Amniotic epithelial cell (primary cell): ENCODE data around the gene TFIP11.

ENCODE experiments used
- DNase-seq: peaks from one replicate; pipeline ENCODE4 v3.0.0-alpha.2; 2010; ENCODE audit warnings: low read depth

Gene TFIP11

GRCh38 chr22:26479043-26479791 lies 33.1 kb downstream of the TFIP11 start:
- no peak for DNase-seq

- DNase-seq = peak; percentile 57
Measured at GRCh38 chr22:26477341-26477731, 34.9 kb downstream of the TFIP11 start.

GRCh38 chr22:26476705-26477340 lies 35.5 kb downstream of the TFIP11 start:
- peak; percentile 92 for DNase-seq

- peak; percentile 46 for DNase-seq
Measured at GRCh38 chr22:26474682-26475081, 37.6 kb downstream of the TFIP11 start.

- DNase-seq = peak; percentile 74
Measured at GRCh38 chr22:26471522-26471921, 40.8 kb downstream of the TFIP11 start.

- no peak for DNase-seq
Measured at GRCh38 chr22:26470807-26471206, 41.5 kb downstream of the TFIP11 start.

- DNase-seq = no peak
Measured at GRCh38 chr22:26466196-26466595, 46.1 kb downstream of the TFIP11 start.

GRCh38 chr22:26464312-26464711 lies 48.0 kb downstream of the TFIP11 start:
- DNase-seq = no peak

- no peak for DNase-seq
Measured at GRCh38 chr22:26463688-26464087, 48.6 kb downstream of the TFIP11 start.

- DNase-seq = peak; percentile 82
Measured at GRCh38 chr22:26463101-26463661, 49.1 kb downstream of the TFIP11 start.

GRCh38 chr22:26462641-26463040 lies 49.6 kb downstream of the TFIP11 start:
- no peak for DNase-seq

- no peak for DNase-seq
Measured at GRCh38 chr22:26462051-26462450, 50.2 kb downstream of the TFIP11 start.

- DNase-seq = peak; percentile 38
Measured at GRCh38 chr22:26461188-26461810, 51.0 kb downstream of the TFIP11 start.

GRCh38 chr22:26460202-26460601 lies 52.1 kb downstream of the TFIP11 start:
- DNase-seq = no peak

GRCh38 chr22:26457661-26458272 lies 54.5 kb downstream of the TFIP11 start:
- no peak for DNase-seq

GRCh38 chr22:26453812-26454500 lies 58.3 kb downstream of the TFIP11 start:
- DNase-seq = no peak

GRCh38 chr22:26453216-26453615 lies 59.1 kb downstream of the TFIP11 start:
- DNase-seq = no peak

GRCh38 chr22:26452236-26453016 lies 59.8 kb downstream of the TFIP11 start:
- no peak for DNase-seq

GRCh38 chr22:26450453-26451185 lies 61.7 kb downstream of the TFIP11 start:
- DNase-seq = no peak

GRCh38 chr22:26448941-26449340 lies 63.3 kb downstream of the TFIP11 start:
- DNase-seq = no peak
